Adrenal gland (tissue), 12 donors: Measurements from ENCODE around the gene SNAPIN. TPM values are rescaled to one million over a fixed set of nuclear protein-coding genes. Genes with fewer than 3 reads are reported as not detected.

Source experiments
- DNase-seq, 7 donors: peaks; one replicate each; pipeline ENCODE4 v3.0.0-alpha.2; 2019 to 2020
- H3K27ac ChIP-seq, 5 donors: fragments of 200-600 bp; sonication (generic) in 4 of 5; 1 replicate in 3 of 5; 2 replicates in 2 of 5; pipeline versions ENCODE4 v1.5.1 to v1.8.0; 2016 to 2020; ENCODE audit warnings: mild to moderate bottlenecking in 1 of 5
- H3K27me3 ChIP-seq: fragments of 200-600 bp; 2 replicates; pipeline ENCODE4 v1.8.0; 2021
- H3K36me3 ChIP-seq, 2 donors: fragments of 200-600 bp; replicated peaks in 1 of 2; 1 replicate in 1 of 2; 2 replicates in 1 of 2; pipeline versions ENCODE4 v1.5.1 to v1.8.0; 2018 to 2022
- H3K4me1 ChIP-seq, 2 donors: fragments of 200-600 bp; replicated peaks in 1 of 2; 1 replicate in 1 of 2; 2 replicates in 1 of 2; pipeline versions ENCODE4 v1.5.1 to v1.8.0; 2018 to 2021
- H3K4me3 ChIP-seq, 4 donors: fragments of 200-600 bp; sonication (generic) in 3 of 4; one replicate each; pipeline ENCODE4 v1.5.1; 2016 to 2018
- H3K9me3 ChIP-seq, 3 donors: fragments of 200-600 bp; sonication (generic) in 1 of 3; replicated peaks in 1 of 3; 1 replicate in 2 of 3; 2 replicates in 1 of 3; pipeline versions ENCODE4 v1.5.1 to v1.8.0; 2016 to 2021
- CTCF ChIP-seq, 6 experiments: fragments of 450-650 bp in 4 of 6; fragments of 200-600 bp in 2 of 6; sonication (generic) in 1 of 6; IDR thresholded peaks; 1 replicate in 5 of 6; 2 replicates in 1 of 6; pipeline versions ENCODE4 v1.5.1 to v1.8.0; 2016 to 2021; ENCODE audit warnings: antibody characterized with exemption in 6 of 6, mild to moderate bottlenecking in 2 of 6, moderate library complexity in 1 of 6
- POLR2A ChIP-seq, 2 donors: fragments of 450-650 bp; IDR thresholded peaks; one replicate each; pipeline ENCODE4 v1.6.1; 2017; ENCODE audit warnings: antibody characterized with exemption in 2 of 2, mild to moderate bottlenecking in 2 of 2, moderate library complexity in 1 of 2
- WGBS, 4 donors: extraction: QIAGEN DNeasy Blood & Tissue Kit in 2 of 4; methylation state at CpG; one replicate each; pipeline versions ENCODE4 v1.1.5 to v1.1.7; 2013 to 2017; 5-methylcytosine and 5-hydroxymethylcytosine counted together
- intact Hi-C, 2 donors: fragments of 100-400 bp; cut with DNase I; formaldehyde crosslinking; loops; one replicate each; pipeline versions ENCODE4 v1.14.1 to v1.15.0; 2022 to 2023
- polyA plus RNA-seq, 3 donors: library from polyadenylated mRNA; stranded (reverse); fragments of 200-250 nt in 2 of 3; fragments of 350-450 nt in 1 of 3; fragmentation: Illumina TruSeq in 1 of 3; extraction: RNeasy Lipid Tissue Mini Kit (QIAGEN cat#74804) in 1 of 3; gene quantifications; one replicate each; pipeline ENCODE4 v1.2.3, GENCODE V29; 2013 to 2014
- total RNA-seq, 9 donors: library from RNA; depleted of rRNA in 4 of 9; stranded (reverse); fragments of >200 nt in 4 of 9; fragments of 120-200 nt in 1 of 9; fragmentation: NEBNext Ultra II Directional in 1 of 9; extraction: Animal tissue kit (Norgen Biotek cat#: 25700) in 1 of 9; gene quantifications; one replicate each; pipeline versions ENCODE4 v1.1.0 to v1.2.4, GENCODE V29; 2013 to 2023
- donor health status: healthy with polysubstance abuse.
- donor health status: Bipolar disorder and iron deficiency.
- donor health status: DM: yes; HTN: yes; CAD: no.
- donor health status: DM: no; HTN: no; CAD: no.
- donor health status: DM: no; HTN: no; CAD: no.
- donor health status: DM: yes; HTN: yes; CAD: no.

The SNAPIN gene
- total and polyA plus RNA-seq, 12 donors: 37.7 to 176 (median 70.1) TPM

- Histone ChIP-seq H3K27me3 (no peaks in the 10 kb centered on the region), H3K4me3 (no peak overlapping the region), H3K36me3 (no peaks in the 10 kb centered on the region), H3K4me1 (peaks cover 11 to 14% of the 10 kb centered on the region in 2 donors), H3K27ac (peak overlapping the region in 4 of 5 donors; percentile 72 to 76 (median 74)), H3K9me3 (no peaks in the 10 kb centered on the region)
- DNase-seq: peak in 2 of 7 donors; percentile 49 to 56
- 29 to 53% (median 45%) methylated on average over 2 to 3 of the region's 3 CpGs for WGBS, 4 donors
- no peak for TF ChIP-seq POLR2A (IDR thresholded peaks at IDR 0.05)
- no peak for TF ChIP-seq CTCF (IDR thresholded peaks at IDR 0.05)
- intact Hi-C loops: no loop called here
Observed at GRCh38 chr1:153652805-153653500, 5.5 kb upstream of the SNAPIN start.

- intact Hi-C loops: no loop called here
- no peak for DNase-seq
- WGBS, 4 donors: 81 to 93% (median 89%) methylated on average over 3 of the region's 3 CpGs
- H3K9me3 ChIP-seq: no peaks in the 10 kb centered on the region
- TF ChIP-seq CTCF (IDR thresholded peaks at IDR 0.05): no peak
- TF ChIP-seq POLR2A (IDR thresholded peaks at IDR 0.05): no peak
- no peaks in the 10 kb centered on the region for H3K27me3 ChIP-seq
- peaks cover 22 to 27% of the 10 kb centered on the region in 2 donors for H3K4me1 ChIP-seq
- H3K27ac ChIP-seq: no peak overlapping the region
- no peak overlapping the region for H3K4me3 ChIP-seq
- H3K36me3 ChIP-seq: no peaks in the 10 kb centered on the region
Observed at GRCh38 chr1:153655333-153655732, 3.2 kb upstream of the SNAPIN start.

- Histone ChIP-seq H3K27ac (peak overlapping the region in 4 of 5 donors; percentile 83 to 99 (median 96)), H3K27me3 (no peaks in the 10 kb centered on the region), H3K36me3 (peaks cover 0 to 38% of the 10 kb centered on the region in 2 donors), H3K4me3 (peak overlapping the region; percentile 35 to 95 (median 89)), H3K9me3 (no peaks in the 10 kb centered on the region), H3K4me1 (peaks cover 8 to 18% of the 10 kb centered on the region in 2 donors)
- TF ChIP-seq POLR2A (IDR thresholded peaks at IDR 0.05) (no peak), CTCF (IDR thresholded peaks at IDR 0.05) (no peak)
- WGBS, 4 donors: 26 to 45% (median 35%) methylated on average over 7 to 8 of the region's 8 CpGs
- intact Hi-C loops: no loop called here
- no peak for DNase-seq
Observed at GRCh38 chr1:153659175-153659534, 652 bp downstream of the SNAPIN start.

GRCh38 chr1:153659656-153660055 lies 1.2 kb downstream of the SNAPIN start:
- H3K9me3 ChIP-seq: no peaks in the 10 kb centered on the region
- peaks cover 0 to 43% of the 10 kb centered on the region in 2 donors for H3K36me3 ChIP-seq
- H3K27ac ChIP-seq: no peak overlapping the region
- TF ChIP-seq CTCF (IDR thresholded peaks at IDR 0.05) (no peak), POLR2A (IDR thresholded peaks at IDR 0.05) (no peak)
- intact Hi-C loops: loop anchor here in 1 of 2 donors (10.0 kb wide), 1 partner anchor 85 kb away; no protein-coding TSS in a partner anchor
- H3K4me3 ChIP-seq: peak overlapping the region in 1 of 4 donors; percentile 92
- no peak for DNase-seq
- peaks cover 8 to 18% of the 10 kb centered on the region in 2 donors for H3K4me1 ChIP-seq
- WGBS, 4 donors: 78 to 83% (median 81%) methylated on average over 9 of the region's 9 CpGs
- H3K27me3 ChIP-seq: no peaks in the 10 kb centered on the region
